G401 (cell line): Measurements from ENCODE around the gene MSANTD2. TPM values are rescaled to one million over a fixed set of nuclear protein-coding genes. Genes with fewer than 3 reads are reported as not detected.

ENCODE experiments used
- DNase-seq: peaks from one replicate; pipeline ENCODE4 v3.0.0-alpha.2; 2015; ENCODE audit warnings: low spot score
- in situ Hi-C: cut with HindIII; loops from 2 replicates; pipeline ENCODE4 v1.10.0; 2016; ENCODE audit warnings: low sequenced_read_pairs, mixed read lengths
- total RNA-seq: library from RNA; depleted of rRNA; stranded (reverse); fragments of >200 nt; shearing (Covaris generic); gene quantifications from 2 replicates; pipeline ENCODE4 v1.2.3, GENCODE V29; 2014

The MSANTD2 gene
- total RNA-seq, 1 experiment from 2014 or later = 13.5 TPM

- DNase-seq = no peak
- in situ Hi-C loops = no loop called here
These were observed 23.5 kb upstream of the MSANTD2 start for GRCh38 chr11:124823512-124824376.

- no peak for DNase-seq
- in situ Hi-C loops = no loop called here
These were observed 22.0 kb upstream of the MSANTD2 start for GRCh38 chr11:124821995-124822730.

GRCh38 chr11:124817036-124817435 lies 16.8 kb upstream of the MSANTD2 start:
- in situ Hi-C loops = no loop called here

GRCh38 chr11:124814739-124815138 lies 14.5 kb upstream of the MSANTD2 start:
- in situ Hi-C loops = no loop called here
- DNase-seq = no peak

More at GRCh38 chr11:124817036-124817435, 16.8 kb upstream of the MSANTD2 start:
- no peak for DNase-seq

- DNase-seq = no peak
- in situ Hi-C loops = no loop called here
These were observed 12.7 kb upstream of the MSANTD2 start for GRCh38 chr11:124812876-124813275.

- in situ Hi-C loops = no loop called here
These were observed 11.4 kb upstream of the MSANTD2 start for GRCh38 chr11:124811399-124812125.

GRCh38 chr11:124807660-124808270 lies 7.6 kb upstream of the MSANTD2 start:
- no peak for DNase-seq
- in situ Hi-C loops = no loop called here

More at GRCh38 chr11:124811399-124812125, 11.4 kb upstream of the MSANTD2 start:
- no peak for DNase-seq

GRCh38 chr11:124807201-124807600 lies 7.0 kb upstream of the MSANTD2 start:
- no peak for DNase-seq
- in situ Hi-C loops = no loop called here

GRCh38 chr11:124804884-124805283 lies 4.7 kb upstream of the MSANTD2 start:
- in situ Hi-C loops = no loop called here
- no peak for DNase-seq

GRCh38 chr11:124801636-124802312 lies 1.6 kb upstream of the MSANTD2 start:
- no peak for DNase-seq
- in situ Hi-C loops = no loop called here

GRCh38 chr11:124801014-124801413 lies 808 bp upstream of the MSANTD2 start:
- in situ Hi-C loops = no loop called here
- DNase-seq = no peak

GRCh38 chr11:124799348-124800225 lies 619 bp downstream of the MSANTD2 start:
- DNase-seq = peak; percentile 3

GRCh38 chr11:124798991-124799347 lies 1.2 kb downstream of the MSANTD2 start:
- peak; percentile 7 for DNase-seq
- in situ Hi-C loops = no loop called here

More at GRCh38 chr11:124799348-124800225, 619 bp downstream of the MSANTD2 start:
- in situ Hi-C loops = no loop called here

GRCh38 chr11:124796312-124796711 lies 3.9 kb downstream of the MSANTD2 start:
- in situ Hi-C loops = no loop called here
- no peak for DNase-seq

- in situ Hi-C loops = no loop called here
- peak; percentile 37 for DNase-seq
These were observed 6.5 kb downstream of the MSANTD2 start for GRCh38 chr11:124793466-124794278.

GRCh38 chr11:124791626-124792341 lies 8.4 kb downstream of the MSANTD2 start:
- in situ Hi-C loops = no loop called here
- DNase-seq = no peak
